ENCODE measurements around the gene SCGB1A1.
A peak's percentile ranks its signal among the peaks of the same experiment; 100 is the strongest.

Gene SCGB1A1

DNA sequence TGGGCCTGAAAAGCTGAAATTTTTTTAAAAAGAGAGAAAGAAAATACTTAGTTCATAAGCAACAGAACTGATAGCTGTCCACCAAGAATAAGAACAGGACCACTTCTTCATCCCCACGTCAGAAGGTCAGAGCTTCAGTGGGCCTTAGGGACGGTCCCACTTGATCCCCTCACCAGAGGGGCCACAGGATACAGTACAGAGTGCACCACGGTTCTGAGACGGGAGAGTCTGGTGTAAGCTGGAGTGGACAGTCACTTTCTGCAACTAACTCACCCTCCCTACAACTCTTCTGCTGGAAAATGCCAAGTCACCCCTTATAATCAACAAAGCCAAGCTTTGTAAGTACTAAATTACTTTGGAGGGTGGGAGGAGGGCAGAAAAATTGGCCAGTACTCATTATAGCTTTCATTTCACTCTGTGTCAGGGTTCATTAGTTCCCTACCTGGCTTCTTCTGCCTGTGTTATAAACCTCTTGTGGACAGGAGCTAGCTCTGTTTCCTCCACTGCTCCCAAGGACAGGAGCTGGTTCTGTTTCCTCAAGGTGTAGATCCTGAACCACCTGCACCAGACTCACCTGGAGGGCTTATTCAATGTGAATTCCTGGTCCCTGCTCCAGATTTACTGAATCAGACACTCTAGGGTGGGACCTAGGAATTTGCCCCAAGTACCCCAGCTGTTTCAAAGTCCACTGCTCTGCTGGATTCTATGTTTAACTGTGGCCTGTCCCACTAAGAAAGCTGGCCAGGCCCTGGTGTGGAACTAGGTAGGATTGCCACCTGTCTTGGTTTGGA lies 39.6 kb downstream of the SCGB1A1 start:
- Mint-ChIP-seq H3K36me3 (no peaks in the 10 kb centered on the region), H3K4me3 (no peak overlapping the region), H3K4me1 (peaks cover 10% of the 10 kb centered on the region), H3K27me3 (peaks cover 3% of the 10 kb centered on the region), H3K9me3 (no peaks in the 10 kb centered on the region), H3K27ac (no peak overlapping the region)
- no peak for ATAC-seq (ENCODE audit: low read depth)
- no peak for DNase-seq (ENCODE audit: low spot score in 2 of 2)

DNA sequence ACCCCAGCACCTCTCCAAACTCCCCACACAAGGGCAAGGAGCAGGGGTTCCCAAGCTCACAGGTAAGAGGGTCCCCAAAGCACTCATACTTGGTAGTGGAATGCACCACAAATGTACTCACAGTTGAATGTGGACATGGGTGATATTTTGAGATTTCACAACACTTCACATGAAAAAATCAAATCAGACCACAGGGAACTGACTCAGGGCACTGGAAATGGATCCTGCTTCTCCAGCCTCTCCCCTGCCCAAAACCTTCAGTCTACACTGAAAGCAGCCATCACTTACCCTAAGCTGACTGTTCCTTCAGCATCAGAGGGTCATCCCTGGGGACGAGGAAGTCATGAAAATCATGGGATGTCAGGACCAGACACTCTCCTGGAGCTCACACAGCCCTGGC lies 40.2 kb downstream of the SCGB1A1 start:
- H3K27ac Mint-ChIP-seq, result no peak overlapping the region
- no peaks in the 10 kb centered on the region for H3K36me3 Mint-ChIP-seq
- peaks cover 11% of the 10 kb centered on the region for H3K4me1 Mint-ChIP-seq
- no peak for DNase-seq (ENCODE audit: low spot score in 2 of 2)
- ATAC-seq (ENCODE audit: low read depth), result no peak
- no peaks in the 10 kb centered on the region for H3K9me3 Mint-ChIP-seq
- peaks cover 4% of the 10 kb centered on the region for H3K27me3 Mint-ChIP-seq
- no peak overlapping the region for H3K4me3 Mint-ChIP-seq

DNA sequence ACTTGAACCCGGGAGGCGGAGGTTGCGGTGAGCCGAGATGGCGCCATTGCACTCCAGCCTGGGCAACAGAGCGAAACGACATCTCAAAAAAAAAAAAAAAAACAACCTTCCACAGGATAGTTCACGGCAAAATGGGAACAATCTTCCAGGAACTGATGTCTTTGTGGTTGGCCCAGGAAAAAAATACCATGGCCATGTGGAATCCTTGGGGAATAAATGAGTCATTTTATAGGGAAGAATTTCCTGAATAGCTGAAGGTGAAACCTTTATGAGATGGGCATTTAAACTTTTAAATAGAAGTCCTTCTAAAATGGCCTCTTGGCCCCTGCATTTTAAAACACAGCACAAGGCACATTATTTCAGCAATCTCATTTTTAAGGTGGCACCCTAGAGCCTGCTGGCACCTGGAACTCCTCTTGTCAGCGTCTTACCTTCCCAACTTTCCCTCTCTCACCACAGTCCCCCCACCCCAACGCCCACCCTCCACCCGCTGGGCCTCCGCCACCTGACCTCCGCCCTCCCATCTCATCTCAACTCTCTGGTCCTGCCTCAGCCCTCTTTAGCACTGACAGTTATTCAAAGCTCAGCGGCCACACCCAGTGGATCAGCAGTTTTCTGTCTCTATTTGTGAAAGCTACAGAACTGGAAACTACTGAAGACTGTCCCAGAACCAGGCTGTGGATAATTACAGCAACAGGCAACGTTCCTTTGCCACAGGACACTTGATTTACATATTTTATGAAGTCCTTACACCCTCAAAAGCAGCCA lies 43.1 kb downstream of the SCGB1A1 start:
- Mint-ChIP-seq H3K4me1 (peaks cover 18% of the 10 kb centered on the region), H3K27me3 (peaks cover 4% of the 10 kb centered on the region), H3K36me3 (no peaks in the 10 kb centered on the region), H3K27ac (no peak overlapping the region), H3K4me3 (no peak overlapping the region), H3K9me3 (no peaks in the 10 kb centered on the region)
- DNase-seq (ENCODE audit: low spot score in 2 of 2), result no peak
- ATAC-seq (ENCODE audit: low read depth), result no peak

DNA sequence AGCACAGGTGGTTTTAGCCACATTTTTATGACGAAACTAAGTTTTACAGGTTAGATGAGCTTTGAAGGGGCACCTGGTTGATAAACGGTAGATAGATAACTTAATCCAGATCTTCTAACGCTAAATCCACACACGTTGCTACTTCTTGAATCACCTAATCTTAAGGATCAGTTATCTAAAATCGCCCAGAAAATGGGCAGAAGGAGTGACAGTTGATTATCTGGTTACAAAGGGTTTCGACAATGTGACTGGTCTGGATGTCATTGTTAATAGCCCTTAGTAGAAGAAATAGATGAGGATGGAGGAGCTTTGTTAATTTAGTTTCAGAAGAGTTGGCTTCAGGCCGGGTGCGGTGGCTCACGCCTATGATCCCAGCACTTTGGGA lies 43.7 kb downstream of the SCGB1A1 start:
- DNase-seq (ENCODE audit: low spot score in 2 of 2) (no peak), ATAC-seq (ENCODE audit: low read depth) (no peak)
- Mint-ChIP-seq H3K36me3 (no peaks in the 10 kb centered on the region), H3K27ac (no peak overlapping the region), H3K9me3 (no peaks in the 10 kb centered on the region), H3K4me1 (peaks cover 18% of the 10 kb centered on the region), H3K4me3 (no peak overlapping the region), H3K27me3 (peaks cover 4% of the 10 kb centered on the region)

DNA sequence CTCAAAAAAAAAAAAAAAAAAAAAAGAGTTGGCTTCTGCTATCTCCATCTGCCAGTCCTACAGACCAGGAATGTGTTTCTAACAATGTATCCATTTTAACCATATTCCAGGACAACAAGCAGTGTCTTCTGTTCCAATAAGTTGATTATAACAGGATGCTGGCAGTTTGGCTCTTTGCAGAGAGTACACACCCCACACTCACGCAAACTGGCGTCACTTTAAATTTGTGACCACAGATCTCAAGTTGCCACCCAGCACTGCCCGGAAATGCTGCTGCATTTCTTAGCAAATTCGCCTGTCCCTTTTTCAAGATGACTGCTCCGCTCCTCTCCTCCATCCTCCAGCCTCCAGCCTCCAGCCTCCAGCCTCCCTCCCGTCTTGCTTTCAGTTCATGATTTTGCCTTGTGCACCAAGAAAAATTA lies 44.3 kb downstream of the SCGB1A1 start:
- Mint-ChIP-seq H3K4me3 (no peak overlapping the region), H3K4me1 (peaks cover 18% of the 10 kb centered on the region), H3K36me3 (no peaks in the 10 kb centered on the region), H3K27ac (no peak overlapping the region), H3K9me3 (no peaks in the 10 kb centered on the region), H3K27me3 (peaks cover 4% of the 10 kb centered on the region)
- ATAC-seq (ENCODE audit: low read depth) (no peak), DNase-seq (ENCODE audit: low spot score in 2 of 2) (no peak)

DNA sequence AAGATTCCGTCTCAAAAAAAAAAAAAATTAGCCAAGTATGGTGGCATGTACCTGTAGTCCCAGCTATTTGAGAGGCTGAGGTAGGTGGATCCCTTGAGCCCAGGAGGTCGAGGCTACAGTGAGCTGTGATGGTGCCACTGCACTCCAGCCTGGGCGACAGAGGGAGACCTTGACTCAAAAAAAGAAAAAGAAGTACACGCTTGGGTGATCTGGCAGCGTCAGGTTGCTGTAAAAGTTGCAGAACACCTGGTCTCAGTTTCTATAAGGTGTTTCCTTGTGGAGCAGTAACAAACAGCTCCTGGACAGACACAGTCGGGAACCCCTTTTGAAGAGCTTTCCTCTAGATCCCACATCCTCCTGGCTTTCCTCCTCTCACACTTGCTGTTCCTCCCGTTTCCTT lies 45.8 kb downstream of the SCGB1A1 start:
- no peak for DNase-seq (ENCODE audit: low spot score in 2 of 2)
- no peaks in the 10 kb centered on the region for H3K9me3 Mint-ChIP-seq
- peak overlapping the region; percentile 42 for H3K27ac Mint-ChIP-seq
- H3K36me3 Mint-ChIP-seq, result no peaks in the 10 kb centered on the region
- no peak overlapping the region for H3K4me3 Mint-ChIP-seq
- ATAC-seq (ENCODE audit: low read depth), result peak; percentile 75
- H3K27me3 Mint-ChIP-seq, result peaks cover 4% of the 10 kb centered on the region
- peaks cover 18% of the 10 kb centered on the region for H3K4me1 Mint-ChIP-seq

DNA sequence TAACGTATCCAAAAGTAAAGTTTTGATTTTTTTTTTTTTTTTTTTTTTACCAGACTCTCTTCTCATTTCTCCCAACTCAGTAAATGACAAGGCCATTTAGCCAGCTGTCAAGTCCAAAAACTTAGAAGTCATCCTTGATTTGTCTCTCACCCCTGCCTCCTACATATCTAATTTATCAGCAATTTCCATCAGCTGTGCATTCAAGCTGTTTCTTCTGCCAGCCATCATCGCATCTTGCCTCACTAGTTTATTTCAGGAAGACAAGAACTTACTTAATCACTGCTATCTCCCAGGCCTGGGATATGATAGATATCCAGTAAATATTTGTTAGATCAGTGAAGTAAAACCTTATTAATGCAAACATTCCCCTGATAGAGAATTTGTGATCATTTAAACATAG lies 47.6 kb downstream of the SCGB1A1 start:
- no peaks in the 10 kb centered on the region for H3K36me3 Mint-ChIP-seq

DNA sequence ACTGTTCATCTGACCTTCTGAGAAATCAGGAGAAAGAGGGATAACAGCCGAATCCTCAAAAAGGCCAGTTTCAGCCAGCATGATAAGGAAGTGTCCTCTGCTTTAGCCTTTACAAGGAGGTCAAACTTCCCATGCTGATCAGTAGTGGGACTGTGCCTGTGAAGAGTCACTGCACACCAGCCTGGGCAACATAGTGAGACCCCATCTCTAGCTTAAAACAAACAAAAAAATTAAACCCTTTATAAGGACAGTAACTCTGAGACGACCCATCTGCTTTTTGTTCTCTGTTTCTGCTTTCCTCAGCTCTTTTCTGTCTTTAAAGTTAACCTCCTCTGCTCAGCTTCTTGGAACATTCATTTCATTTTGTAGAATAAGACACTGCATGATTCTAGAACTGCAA lies 49.7 kb downstream of the SCGB1A1 start:
- H3K4me1 Mint-ChIP-seq, result peaks cover 6% of the 10 kb centered on the region
- no peak overlapping the region for H3K27ac Mint-ChIP-seq
- H3K27me3 Mint-ChIP-seq, result no peaks in the 10 kb centered on the region
- no peak for ATAC-seq (ENCODE audit: low read depth)
- DNase-seq (ENCODE audit: low spot score in 2 of 2), result no peak
- no peak overlapping the region for H3K4me3 Mint-ChIP-seq
- no peaks in the 10 kb centered on the region for H3K9me3 Mint-ChIP-seq
- no peaks in the 10 kb centered on the region for H3K36me3 Mint-ChIP-seq

More for the DNA sequence above, 47.6 kb downstream of the SCGB1A1 start:
- no peak overlapping the region for H3K27ac Mint-ChIP-seq
- peaks cover 18% of the 10 kb centered on the region for H3K4me1 Mint-ChIP-seq
- DNase-seq (ENCODE audit: low spot score in 2 of 2) (no peak), ATAC-seq (ENCODE audit: low read depth) (no peak)
- no peak overlapping the region for H3K4me3 Mint-ChIP-seq
- H3K9me3 Mint-ChIP-seq, result no peaks in the 10 kb centered on the region
- H3K27me3 Mint-ChIP-seq, result peaks cover 4% of the 10 kb centered on the region

DNA sequence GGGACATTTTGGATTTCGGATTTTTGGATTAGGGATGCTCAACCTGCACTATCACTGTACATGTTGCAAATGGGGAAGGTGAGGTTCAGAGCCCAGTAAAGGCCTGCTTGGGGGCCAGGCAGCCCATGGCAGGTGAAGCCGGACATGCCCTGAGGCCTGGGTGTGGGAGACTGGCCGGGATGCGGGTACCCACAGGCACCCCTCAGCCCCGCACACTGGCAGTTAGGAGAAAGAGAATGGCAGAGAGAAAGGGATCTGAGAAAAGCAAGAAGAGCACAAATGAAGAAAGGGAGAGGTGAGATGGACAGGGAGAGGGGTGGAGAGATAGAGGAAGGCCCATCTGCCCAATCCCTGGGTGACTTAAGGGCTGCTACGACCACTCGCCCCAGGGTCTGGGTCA lies 52.8 kb downstream of the SCGB1A1 start:
- no peaks in the 10 kb centered on the region for H3K36me3 Mint-ChIP-seq
- H3K27ac Mint-ChIP-seq, result no peak overlapping the region
- H3K27me3 Mint-ChIP-seq, result no peaks in the 10 kb centered on the region
- H3K4me1 Mint-ChIP-seq, result no peaks in the 10 kb centered on the region
- H3K9me3 Mint-ChIP-seq, result no peaks in the 10 kb centered on the region
- H3K4me3 Mint-ChIP-seq, result no peak overlapping the region
- ATAC-seq (ENCODE audit: low read depth), result no peak
- no peak for DNase-seq (ENCODE audit: low spot score in 2 of 2)

DNA sequence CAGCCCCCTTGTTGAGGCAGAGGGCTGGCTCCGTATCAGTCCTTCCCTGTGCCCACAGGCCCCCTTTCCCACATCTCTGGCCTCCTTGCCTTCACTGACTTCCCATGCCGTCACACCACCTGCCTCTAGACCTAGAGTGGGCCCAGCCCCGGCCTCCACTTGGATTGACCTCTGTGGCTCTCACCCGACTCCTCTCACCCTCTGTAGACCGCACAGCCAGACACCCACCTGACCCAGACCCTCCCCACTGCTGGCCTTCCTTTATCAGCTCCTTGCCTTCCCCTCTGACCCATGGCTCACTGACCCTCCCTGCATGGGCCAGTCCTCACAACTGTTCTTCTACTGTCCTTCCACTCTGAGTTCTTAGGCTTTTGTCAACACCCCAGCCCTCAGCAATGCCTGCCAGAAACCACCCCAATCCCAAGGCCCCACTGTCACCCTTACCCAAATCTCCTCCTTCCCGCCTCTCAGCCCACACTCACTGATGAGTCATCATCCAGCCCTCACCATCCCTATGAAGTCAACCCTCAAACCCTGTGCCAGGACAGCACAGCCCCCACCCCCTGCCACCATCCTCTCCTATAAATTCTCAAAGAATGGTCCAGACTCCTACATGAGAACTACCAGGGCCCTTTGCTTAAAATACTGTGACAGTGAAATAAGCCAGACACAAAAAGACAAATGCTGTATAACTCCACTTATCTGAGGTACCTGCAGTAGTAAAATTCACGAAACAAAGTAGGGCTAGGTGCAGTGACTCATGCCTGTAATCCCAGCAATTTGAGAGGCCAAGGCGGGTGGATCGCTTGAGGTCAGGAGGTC lies 53.4 kb downstream of the SCGB1A1 start:
- no peak for ATAC-seq (ENCODE audit: low read depth)
- Mint-ChIP-seq H3K4me3 (no peak overlapping the region), H3K27ac (no peak overlapping the region), H3K27me3 (no peaks in the 10 kb centered on the region), H3K36me3 (no peaks in the 10 kb centered on the region), H3K9me3 (no peaks in the 10 kb centered on the region), H3K4me1 (no peaks in the 10 kb centered on the region)
- no peak for DNase-seq (ENCODE audit: low spot score in 2 of 2)

Data from memory B cell (primary cell).